GM12872 (cell line): ENCODE results near the gene FEZ2.

Source experiments
- TF ChIP-seq, protein P1 (sequence below): IDR thresholded peaks from 3 replicates; pipeline ENCODE4 v1.5.1; 2011; ENCODE audit warnings: low read depth, mild to moderate bottlenecking, low read length, moderate library complexity; ENCODE audit not compliant: insufficient read depth

Gene FEZ2

GRCh38 chr2:36550006-36550405 is 48.0 kb downstream of the FEZ2 start:
- TF ChIP-seq, protein P1, sequence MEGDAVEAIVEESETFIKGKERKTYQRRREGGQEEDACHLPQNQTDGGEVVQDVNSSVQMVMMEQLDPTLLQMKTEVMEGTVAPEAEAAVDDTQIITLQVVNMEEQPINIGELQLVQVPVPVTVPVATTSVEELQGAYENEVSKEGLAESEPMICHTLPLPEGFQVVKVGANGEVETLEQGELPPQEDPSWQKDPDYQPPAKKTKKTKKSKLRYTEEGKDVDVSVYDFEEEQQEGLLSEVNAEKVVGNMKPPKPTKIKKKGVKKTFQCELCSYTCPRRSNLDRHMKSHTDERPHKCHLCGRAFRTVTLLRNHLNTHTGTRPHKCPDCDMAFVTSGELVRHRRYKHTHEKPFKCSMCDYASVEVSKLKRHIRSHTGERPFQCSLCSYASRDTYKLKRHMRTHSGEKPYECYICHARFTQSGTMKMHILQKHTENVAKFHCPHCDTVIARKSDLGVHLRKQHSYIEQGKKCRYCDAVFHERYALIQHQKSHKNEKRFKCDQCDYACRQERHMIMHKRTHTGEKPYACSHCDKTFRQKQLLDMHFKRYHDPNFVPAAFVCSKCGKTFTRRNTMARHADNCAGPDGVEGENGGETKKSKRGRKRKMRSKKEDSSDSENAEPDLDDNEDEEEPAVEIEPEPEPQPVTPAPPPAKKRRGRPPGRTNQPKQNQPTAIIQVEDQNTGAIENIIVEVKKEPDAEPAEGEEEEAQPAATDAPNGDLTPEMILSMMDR = no peak

GRCh38 chr2:36549165-36549574 is 48.8 kb downstream of the FEZ2 start:
- TF ChIP-seq, protein P1 = no peak

DNA sequence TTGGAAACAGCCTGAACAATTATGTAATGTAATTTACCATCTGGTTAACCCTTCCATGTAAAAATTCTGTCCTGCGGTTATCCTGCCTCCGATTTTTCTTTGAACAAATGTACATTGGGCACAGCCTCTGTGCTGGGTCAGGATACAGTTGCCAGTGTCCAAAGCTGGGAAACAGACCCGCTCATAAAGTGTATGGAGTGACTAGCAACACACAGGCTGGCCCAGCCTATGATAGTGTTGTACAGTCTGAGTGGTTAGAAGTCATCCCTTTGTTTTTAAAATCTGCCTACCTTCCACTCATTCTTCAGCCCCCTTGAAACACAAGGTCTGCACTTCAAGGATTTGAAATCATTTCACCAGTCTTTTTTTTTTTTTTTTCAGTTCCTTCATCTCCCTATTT is 50.1 kb downstream of the FEZ2 start:
- TF ChIP-seq, protein P1 = no peak

GRCh38 chr2:36545871-36546416 is 52.0 kb downstream of the FEZ2 start:
- TF ChIP-seq, protein P1 = no peak

GRCh38 chr2:36544638-36545338 is 53.2 kb downstream of the FEZ2 start:
- TF ChIP-seq, protein P1 = no peak

DNA sequence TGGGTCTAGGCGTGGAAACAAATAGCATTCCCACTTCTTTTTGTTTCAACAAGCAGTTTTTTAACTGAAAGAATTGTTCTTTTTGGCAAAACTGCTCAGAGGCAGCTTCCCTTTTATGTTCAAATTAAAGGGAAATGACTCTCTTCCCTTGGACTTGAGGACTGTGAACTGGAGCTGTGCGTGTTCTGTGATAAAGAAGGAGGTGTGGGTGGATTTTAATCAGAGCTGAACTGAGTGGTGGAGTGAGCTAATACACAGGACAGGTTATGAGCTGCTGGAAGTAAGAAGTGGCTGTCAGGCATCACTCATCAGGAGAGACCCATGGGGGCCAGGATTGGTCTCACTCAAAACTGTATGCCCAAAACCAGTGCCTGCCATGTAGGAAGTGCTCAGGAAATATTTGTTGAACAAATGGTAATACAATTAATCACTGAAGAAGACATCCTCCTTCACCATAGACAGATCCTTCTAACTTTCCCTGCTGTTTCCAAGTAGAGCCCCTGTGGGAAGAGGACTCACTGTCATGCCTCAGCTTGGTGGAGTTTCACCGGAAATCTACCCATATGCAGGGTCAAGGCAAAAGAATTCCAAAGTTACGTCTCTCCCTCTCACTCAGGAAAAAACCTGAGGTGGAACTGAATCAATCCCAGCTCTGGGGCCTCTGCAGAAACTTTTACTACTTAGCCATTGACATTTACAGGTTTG is 55.9 kb downstream of the FEZ2 start:
- TF ChIP-seq, protein P1 = no peak

GRCh38 chr2:36540986-36541754 is 56.8 kb downstream of the FEZ2 start:
- TF ChIP-seq, protein P1 = no peak
